Suppressor macrophage treated with lipopolysaccharide for 4 hours (primary cell): ENCODE measurements around the gene LDAH.

Source experiments
- DNase-seq: peaks from one replicate; pipeline ENCODE4 v3.0.0-alpha.2; 2020

The LDAH gene

DNA sequence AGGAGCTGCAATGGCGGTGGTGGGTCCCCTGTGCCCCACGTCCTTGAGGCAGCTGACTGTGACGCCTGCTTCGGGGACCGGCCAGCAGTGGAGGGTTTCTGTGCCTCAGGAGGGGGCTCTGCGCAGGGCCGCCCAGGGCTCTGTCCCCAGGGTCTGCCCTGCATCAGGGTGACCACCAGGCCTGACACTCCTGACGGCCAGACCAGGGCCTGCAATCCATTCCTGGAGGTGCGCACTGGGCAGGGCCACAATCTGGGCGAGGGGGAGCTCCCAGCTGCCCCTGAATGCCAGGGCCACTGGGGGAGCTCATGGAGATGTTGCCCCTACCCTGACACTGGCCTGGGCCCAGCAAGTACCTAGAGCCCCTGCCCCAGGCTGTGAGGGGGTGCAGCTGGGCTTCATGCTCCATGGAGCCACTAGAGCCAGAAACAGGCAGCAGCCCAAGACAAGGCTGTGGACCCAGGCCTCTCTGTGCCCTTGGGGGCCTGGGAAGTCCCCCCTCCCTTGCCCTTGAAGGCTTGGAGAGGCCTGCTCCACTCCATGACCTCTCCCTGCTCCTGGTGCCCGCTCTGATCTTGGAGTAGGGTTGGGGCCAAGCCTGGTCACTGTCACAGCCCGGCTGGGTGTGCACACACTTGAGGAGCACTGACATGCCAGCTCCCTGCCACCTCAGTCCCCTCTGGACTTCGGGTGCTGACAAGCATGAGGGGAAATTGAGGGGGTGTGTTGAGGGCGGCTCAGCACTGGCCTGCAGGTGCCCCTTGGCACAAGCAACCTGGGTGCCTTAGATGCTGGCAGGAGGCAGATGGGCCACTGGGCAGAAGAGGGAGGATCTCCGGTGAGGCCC, 55.9 kb downstream of the LDAH start:
- DNase-seq: no peak

- DNase-seq: no peak
These were observed 56.7 kb downstream of the LDAH start for GRCh38 chr2:20766213-20766612.

GRCh38 chr2:20762945-20763683, 59.8 kb downstream of the LDAH start:
- DNase-seq: no peak

DNA sequence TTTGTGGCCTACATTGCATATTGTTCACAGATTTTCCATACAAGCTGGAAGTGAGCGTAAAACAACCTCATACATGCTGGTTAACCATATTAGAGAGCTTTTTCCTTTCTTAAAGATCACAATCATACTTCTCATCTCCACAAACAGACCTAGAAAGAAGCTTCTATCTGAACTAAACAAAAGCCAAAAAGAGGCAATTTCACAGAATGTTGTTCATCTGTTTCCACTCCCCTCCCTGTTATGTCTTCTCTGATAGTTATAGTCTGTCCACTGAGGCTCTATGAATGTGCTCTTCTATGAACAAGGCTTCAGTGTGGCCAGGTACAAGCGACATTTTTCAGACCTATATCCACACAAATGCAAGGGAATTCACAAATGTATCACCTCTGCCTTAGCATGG, 63.4 kb downstream of the LDAH start:
- no peak for DNase-seq

DNA sequence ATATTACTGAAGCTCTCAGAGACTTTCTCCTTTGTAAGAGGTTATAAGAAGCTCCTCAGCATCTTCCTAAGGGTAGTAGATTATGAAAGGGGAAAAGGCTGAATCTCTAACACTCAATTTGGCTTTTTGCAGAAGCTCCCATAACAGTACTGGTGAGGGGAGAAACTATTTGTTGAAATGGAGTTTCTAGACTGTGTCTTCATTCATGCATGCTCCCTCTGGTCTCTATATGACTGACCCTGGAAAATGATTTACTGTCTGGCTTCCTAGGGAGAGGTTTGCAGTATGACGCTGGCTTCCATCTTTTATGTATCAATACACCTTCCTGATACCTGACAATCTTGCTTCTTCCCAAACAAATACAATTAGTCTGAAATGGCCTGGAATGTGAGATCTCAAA, 63.9 kb downstream of the LDAH start:
- no peak for DNase-seq

DNA sequence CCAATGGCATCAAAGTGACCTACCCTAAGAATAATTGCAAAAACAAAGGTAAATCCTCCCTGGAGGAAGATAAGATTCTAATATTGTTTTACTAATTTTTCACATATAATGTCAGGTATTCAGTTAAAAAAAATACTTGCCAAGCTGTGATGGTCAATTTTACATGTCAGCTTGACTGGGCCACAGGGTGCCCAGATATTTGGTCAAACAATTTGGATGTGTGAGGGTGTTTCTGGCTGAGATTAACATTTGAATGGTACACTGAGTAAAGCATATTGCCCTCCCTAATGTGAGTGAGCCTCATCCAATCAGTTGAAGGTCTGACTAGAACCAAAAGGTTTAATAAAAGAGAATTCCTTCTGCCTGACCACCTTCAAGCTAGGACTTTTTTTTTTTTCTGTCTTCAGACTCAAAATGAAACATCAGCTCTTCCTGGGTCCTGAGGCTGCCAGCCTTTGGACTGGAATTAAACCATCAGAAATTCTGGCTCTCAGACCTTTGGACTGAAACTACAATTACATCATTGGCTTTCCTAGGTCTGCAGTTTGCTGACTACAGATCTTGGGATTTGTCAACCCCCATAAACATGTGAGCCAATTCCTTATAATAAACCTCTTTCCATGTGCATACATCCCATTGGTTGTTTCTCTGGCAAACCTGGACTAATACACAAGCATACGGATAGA, 65.4 kb downstream of the LDAH start:
- no peak for DNase-seq

DNA sequence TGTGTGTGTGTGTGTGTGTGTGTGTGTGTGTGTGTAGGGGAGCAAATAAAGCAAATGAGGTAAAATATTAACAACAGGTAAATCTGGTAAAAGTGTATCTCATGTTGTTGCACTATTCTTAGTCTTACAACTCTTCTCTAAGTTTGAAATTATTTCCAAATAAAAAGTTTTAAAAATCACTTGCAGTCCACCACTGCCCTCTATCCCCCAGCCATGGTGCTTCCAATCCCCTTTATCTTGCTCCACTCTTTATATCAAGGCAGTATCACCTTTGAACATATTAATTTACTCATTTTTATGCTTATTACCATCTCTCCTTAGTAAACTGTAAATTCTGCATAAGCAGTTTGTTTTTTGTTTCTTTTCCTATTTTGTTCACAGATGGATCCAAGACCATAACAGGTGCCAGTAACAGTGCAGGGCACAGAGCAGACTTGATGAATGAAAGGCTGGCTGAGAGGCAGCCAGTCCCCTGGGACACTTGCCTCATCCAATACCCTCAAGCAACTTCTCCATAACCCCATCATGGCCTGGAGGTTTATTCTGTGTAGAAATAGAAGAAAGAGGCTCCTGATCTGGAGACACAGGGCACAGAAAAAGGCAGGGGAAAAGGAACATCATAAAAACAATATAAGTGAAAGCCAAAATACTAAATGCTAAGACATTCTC, 67.6 kb downstream of the LDAH start:
- no peak for DNase-seq

- DNase-seq: no peak
These were observed 70.6 kb downstream of the LDAH start for GRCh38 chr2:20752293-20752692.

DNA sequence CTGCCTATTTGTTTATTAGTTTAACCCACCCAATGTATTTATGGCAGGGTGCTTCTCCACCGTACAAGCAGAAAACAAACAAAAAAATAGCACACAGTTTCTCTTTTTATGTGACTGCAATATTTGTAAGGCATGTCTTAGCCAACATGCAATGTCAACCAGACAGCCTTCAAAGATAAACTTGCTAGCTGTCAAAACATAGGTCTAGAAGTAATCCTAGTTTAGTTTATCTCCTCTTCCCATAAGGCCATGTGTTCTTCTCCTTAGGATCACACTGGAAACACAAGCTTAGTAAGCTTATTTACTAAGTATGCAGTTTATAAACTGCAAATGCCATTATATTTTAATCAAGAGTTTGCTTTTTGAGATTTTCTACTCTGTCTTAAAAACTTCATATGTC, 75.6 kb downstream of the LDAH start:
- DNase-seq: no peak

DNA sequence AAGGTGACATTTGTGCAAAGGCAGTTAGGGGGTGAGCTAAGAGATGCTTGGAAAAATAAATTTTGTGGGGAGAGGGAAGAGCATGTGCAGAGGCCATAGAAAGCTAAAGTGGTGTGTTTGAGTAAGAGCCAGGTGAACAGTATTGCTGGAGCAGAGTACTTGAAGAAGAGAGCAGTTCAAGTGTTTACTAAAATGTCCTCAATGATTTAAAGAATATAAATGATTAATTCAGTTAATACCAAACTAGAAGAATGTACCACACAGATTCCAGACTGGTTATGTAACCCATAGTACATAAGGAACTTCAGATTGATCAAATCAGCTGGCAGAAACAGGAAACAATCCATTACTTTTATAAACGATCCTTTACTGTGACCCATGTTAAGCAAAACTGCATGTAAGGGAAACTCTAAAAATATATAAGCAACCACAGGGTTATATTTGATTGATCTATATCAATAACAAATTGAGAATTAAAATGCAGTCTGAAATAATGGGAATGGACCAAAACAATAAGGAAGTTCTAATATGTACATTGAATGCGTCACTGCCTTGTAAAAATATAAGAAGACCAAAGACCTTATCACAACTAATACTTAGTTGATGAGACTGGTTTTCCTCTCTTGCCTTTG, 76.9 kb downstream of the LDAH start:
- no peak for DNase-seq

DNA sequence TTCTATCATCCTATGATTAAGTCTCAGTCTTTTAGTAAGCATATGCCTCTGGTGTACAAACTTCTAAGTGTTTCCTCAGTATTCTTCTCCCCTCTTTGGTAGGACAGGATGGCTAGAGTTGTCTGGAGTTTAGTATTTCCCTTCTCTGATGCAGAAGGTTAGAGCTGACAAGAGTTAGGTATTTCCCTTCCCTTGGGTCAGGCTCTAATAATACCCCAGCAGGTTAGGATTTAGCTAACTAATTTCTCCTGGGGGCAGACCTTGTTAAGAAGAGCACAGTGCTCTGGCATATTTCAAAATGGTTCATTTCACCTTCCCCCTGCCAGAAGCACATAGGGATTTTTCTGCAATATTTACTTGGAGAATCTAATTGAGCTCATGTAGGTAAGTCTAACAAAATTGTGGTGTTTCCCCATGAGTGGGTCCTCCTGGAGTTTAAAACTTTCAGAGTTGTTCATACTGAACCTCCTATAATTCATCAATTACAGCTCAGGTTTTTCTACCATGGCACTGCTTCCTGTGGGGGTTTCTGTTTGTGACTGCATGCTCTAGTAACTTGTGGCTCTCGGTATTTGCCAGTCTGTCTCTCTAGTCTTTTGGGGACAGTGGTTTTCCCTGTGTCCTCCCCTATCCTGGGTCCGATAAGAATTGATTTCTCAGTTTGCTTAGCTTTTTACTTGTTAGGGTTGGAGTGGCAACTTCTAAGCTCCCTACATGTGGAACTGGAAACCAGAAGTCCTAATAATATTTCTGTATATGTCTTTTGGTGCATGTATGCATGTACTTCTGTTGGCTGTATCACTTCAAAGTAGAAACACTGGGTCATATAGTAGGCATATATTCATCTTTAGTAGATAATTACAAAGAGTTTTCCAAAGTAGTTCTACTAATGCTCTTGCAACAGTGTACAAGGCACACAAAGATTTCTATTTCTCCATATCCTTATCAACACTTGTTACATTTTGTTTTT, 78.2 kb downstream of the LDAH start:
- no peak for DNase-seq

DNA sequence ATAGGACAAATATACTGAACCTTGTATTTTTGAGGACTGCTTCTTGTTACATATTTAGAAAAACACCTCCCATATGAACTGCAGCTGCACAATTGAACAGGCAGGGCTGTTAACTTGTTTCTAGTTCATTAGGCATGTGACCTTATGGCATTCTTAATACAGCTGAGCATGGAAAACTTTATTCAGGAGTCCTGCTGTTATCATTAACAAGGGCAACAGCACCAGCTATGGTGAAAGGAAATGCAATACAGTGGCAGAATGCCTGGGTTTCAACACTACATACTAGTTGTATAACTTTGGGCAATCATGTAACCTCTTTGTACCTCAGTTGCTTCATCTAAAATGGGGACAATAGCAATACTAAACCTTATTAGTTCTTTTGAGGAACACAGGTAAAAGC, 84.1 kb downstream of the LDAH start:
- no peak for DNase-seq

- no peak for DNase-seq
These were observed 85.4 kb downstream of the LDAH start for GRCh38 chr2:20737505-20737904.

DNA sequence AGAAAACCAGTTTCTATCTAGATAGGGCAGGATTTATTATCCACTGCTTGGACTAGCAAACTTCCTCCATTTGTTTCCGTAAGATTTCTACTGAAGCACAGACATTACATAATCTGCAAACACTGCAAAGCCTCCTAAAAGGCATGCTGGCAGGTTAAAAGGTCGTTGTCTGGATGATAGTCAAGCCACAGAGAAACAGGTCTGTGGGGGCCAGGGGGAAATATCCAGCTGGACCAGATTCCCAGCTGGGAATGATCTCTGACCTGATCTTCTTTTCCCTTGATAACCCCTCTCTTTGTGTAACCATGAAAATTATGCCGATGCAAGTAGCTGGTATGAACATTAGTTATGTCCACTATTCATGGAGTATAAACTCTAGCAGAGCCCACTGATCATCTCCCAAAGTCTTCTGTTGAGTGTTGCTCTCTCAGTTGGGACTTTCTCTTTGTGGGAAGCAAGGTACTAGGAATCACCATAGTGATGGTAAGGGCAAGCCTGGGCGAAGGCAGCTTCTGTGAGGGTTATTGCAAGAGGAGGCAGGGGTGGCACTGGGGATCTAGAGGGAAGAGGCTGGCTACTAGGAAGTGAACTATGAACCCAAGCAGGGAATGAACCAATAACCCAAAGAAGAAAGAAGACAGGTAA, 94.7 kb downstream of the LDAH start:
- DNase-seq: no peak

DNA sequence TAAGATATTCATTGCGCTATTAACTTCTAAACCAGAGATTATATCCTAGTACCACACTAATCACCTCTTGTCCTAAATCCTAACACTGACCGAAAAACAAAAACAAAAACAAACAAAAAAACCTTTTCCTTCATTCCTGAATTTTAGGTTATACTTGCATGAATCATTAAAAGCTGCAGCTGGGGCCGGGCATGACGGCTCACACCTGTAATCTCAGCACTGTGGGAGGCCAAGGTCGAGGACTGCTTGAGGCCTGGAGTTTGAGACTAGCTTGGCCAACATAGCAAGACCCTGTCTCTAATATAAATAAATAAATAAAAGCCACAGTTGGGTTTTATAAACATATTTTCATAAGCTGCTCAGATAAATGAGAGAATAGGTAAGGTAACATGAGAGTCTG, 96.0 kb downstream of the LDAH start:
- no peak for DNase-seq

GRCh38 chr2:20725782-20726181, 97.1 kb downstream of the LDAH start:
- no peak for DNase-seq

DNA sequence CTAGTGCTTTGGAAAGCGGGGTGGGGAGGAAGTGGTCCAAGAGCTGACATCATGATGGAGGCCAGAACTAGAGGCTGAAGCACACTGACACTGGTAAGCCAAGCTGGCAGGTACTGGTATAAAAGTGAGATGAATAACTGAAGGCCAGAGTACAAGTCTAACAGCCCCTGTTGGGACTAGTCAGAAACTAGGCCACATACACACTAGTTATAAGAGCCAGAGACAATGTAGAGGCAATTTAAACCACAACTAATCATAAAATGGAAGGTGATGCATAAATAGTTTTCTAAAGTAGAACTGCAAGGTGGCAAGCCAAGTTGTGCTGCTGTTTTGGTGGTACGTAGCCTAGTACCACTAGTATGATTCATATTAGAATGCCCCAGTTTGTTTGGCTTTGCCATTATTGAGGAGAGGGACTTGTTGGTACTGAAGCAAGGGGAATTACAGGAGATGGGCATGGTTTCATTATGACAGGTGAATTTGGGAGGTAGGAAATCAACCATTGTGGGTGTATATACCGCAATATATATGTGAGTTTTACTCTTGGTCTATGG, 98.3 kb downstream of the LDAH start:
- DNase-seq: no peak

GRCh38 chr2:20723543-20723942, 99.4 kb downstream of the LDAH start:
- no peak for DNase-seq

GRCh38 chr2:20722592-20723240, 100.2 kb downstream of the LDAH start:
- DNase-seq: no peak

GRCh38 chr2:20717641-20718040, 105.3 kb downstream of the LDAH start:
- DNase-seq: no peak
